ENCODE measurements around the gene HOXC9.

Gene HOXC9

DNA sequence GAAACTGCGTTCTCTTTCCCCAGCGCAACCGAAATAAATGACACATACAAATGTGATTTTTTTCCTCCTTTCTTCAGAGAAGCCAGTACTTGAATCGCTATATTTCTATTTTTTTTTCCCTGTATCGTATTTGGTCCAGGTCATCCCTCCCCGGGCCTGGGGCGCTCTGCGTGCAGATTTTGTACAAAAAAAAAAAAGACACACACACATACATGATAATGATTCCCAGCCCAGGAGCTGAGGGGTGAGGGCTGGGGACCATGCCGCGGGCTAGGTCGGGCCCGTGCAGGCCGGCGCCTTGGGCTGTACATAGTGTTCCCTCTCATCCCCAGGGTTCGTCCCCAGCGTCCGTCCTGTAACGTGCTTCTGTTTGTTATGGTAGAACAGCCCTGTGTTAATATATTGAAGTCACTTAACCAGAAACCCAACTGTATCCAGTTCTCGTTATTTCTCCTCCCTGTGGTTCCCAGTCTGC is 3.0 kb downstream of the HOXC9 start:
- no peak for DNase-seq

- no peak for DNase-seq
These were observed 3.7 kb downstream of the HOXC9 start for GRCh38 chr12:54003625-54004024.

- DNase-seq = no peak
These were observed 4.3 kb downstream of the HOXC9 start for GRCh38 chr12:54004063-54004840.

DNA sequence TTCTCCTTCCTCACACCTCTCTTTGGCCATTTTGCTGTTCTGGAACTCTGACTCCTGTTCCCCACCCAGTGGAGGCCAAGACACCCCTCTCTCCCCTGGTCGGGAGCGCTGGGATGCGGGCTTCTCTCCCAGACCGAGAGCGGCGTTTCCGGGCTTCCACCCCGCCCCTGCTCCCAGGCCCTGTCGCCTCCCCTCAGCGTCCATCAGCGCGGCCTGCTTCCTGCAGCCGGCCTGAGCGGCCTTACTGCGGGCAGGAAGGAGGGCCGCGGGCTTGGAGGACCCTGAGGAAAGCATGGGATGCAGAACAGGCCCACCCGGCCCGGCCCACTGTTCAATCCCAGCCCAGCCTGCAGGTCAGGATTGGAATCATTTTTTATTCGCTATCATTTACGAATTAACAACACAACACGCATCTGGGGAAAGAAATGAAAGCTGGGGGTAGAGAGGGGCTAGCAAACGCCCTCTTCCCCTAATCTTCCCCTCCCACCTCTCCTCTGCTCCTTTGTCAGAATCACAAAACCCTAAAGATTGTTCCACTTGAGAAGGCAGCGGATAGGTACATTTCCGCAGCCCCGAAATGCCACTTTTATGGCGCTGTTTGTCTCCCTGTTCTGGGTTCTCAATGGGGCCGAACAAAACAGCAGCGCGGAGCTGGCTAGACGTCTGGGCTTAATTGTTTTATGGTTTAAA is 5.0 kb downstream of the HOXC9 start:
- no peak for DNase-seq

DNA sequence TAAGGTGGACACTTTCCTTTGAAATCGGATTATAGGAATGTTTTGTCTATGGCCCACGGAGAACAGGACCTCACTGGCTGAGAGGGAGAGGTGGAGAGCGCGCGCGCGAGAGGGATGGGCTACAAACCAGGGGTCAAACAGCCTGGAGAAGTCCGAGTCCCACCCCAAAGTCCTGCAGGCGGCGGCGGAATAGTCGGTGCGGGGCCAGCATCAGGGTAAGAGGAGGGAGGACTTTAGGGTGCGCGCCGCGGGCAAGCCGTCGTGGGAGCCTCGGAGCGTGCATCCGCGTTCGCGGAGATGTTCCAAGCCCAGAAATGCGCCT is 5.5 kb downstream of the HOXC9 start:
- no peak for DNase-seq

DNA sequence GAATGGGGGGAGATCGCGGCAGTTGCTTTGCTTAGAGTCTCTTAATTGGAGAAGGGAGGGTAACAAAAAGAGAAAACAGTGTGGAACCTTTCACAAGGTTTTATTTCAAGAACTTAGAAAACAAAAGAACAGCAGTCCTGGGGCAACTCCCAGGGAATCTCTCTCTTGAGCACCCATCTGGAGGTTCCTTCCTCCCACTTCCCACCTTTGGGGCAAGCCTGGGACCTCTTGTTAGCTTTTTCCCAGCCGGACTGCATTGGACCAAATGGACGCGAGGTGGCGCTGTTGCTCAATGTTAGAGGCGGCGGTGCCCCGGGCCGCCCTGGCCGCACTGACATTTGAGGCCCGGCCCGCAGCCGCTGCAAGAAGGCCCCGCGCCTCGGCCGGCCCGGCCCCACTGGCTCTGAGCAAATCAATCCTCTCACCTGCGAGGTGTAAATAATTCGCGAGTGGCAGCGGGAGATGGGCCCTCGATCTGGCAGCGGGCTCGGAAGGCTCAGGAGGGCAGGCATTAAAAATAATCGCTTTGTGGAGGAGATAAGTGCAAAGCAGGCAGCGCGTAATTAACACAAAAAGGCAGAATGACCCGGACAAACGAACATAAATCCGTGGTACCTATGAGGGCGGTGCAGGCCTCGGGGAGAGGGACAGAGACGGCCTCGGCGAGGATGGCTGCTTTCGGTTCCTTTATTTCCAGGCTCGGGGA is 6.0 kb downstream of the HOXC9 start:
- DNase-seq = peak; percentile 80 to 84

DNA sequence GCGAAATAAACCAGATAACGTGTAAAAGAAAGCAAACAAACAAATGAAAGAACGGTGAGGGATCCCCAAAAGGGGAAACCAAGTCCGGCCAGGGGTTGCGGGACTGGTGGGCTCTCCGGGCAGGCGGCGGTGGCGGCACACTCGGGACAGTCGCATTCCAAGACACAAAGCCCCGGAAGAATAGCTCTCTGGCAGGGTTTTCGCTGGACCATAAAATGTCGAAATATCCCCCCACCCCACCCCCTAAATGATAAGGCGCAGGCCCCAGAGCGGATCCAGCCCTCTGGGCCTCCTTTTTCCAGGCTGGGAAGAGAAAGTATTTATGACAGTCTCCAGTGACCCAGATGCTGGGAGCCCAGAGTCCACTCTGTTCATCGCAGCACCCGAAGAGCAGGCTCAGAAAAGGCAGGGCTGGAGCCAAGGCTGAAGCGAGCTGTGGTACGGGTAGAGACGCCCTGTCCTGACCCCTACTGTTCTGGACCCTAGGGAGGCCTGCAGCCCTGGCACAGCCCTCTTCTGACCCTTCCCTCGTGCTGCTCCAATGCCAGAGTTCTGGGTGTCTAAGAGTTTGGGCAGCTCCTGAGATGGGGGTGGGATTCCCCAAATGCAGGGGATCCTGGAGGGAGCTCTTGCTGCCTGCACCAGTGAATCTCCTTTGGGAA is 6.7 kb downstream of the HOXC9 start:
- no peak for DNase-seq

- no peak for DNase-seq
These were observed 7.7 kb downstream of the HOXC9 start for GRCh38 chr12:54007538-54008259.

- no peak for DNase-seq
These were observed 8.2 kb downstream of the HOXC9 start for GRCh38 chr12:54008260-54008552.

GRCh38 chr12:54009171-54010052 is 9.5 kb downstream of the HOXC9 start:
- DNase-seq = no peak

- DNase-seq = no peak
These were observed 10.4 kb downstream of the HOXC9 start for GRCh38 chr12:54010053-54010971.

DNA sequence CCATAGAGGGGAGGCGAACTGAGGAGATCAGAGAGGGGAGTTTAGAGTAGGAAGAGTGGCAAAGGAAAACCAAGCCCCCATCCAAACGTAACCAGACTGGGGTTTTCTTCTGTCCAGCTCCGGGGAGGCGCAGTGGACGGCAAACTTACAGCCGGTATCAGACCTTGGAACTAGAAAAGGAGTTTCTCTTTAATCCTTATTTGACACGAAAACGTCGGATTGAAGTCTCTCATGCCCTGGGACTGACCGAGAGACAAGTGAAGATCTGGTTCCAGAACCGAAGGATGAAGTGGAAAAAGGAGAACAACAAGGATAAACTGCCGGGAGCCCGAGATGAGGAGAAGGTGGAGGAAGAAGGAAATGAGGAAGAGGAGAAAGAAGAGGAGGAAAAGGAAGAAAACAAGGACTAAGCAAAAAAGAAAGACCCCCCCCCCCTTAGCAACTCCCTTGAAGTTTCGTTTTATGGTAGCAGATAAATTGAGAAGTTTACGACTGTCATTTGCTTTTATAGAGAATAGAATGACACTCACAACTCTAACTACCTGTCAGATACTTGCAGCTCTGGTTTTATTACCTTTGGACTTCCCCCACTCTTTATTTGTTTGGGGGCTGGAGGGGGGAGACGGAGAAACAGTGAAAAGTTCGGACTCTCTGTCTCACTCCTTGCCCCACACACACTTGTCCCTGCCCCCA is 11.2 kb downstream of the HOXC9 start:
- no peak for DNase-seq

DNA sequence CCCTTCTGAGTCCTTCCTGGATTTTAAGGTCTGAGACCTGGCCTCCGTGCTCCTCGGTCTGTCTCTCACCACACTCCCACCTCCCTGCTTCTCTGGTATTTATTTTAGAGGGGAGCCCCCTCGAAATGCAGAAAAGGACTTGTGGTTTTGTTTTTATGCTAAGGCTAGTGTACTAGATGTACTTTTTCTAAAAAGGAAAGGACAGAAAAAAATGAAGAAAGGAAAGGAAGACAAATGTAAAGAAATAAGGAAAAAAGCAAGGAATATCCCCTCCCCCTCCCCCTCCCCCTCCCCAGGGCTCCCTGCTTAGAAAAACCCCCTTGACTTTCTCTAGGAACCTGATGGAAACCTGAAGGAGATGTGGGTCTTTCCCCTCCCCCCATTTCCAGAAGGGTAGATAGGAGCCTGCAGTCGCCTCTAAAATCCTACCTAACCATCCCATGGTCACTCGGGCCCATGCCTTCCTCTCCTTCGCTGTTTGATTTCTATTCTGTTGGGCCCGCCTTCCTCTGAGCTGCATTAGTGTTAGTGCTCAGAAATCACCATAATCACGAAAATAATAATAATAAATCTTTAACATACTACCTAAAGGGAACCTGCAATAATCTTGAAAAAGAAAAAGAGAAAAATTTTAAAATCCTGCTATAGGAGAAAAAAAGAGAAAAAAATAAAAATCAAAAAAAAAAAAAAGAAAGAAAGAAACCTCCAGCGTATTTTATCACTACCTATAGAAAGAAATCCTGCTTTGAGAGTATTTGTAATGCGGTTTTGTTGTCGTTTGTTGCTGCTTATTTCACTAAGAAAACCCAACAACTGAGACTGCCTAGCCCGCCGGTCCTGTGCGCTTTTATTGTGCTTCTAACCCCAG is 11.9 kb downstream of the HOXC9 start:
- DNase-seq = no peak

- no peak for DNase-seq
These were observed 12.9 kb downstream of the HOXC9 start for GRCh38 chr12:54012631-54013409.

DNA sequence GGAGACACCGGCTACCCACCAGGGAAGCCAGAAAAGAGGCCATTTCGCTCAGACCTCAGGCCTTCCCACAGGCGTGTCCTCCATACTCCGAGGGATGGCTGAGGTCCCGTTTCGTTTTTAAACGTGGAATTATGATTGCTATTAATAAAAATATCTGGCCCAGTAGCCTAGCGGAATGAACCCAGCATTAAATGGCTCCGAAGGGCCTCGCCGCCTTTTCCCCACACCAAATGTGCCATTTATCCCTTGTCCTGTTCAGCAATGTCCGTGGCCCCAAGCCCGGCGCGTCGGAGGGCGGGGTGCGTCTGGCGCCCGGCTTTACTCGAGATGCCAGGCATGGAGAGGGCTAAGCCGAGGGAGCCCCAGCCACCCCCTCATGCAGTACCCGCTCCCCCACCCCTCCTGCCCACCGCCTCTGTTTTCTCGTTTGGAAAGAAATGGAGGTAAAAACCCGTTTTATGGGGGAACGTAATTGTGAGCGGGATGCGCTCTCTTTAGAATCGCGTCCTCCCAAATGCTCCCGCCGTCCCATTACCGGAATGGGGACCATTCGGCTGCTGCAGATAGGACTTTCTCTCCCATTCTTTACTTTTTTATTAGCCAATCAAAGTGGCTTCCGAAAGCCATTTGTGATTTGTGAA is 14.5 kb downstream of the HOXC9 start:
- no peak for DNase-seq

- DNase-seq = no peak
These were observed 15.3 kb downstream of the HOXC9 start for GRCh38 chr12:54015018-54015931.

- DNase-seq = no peak
These were observed 16.1 kb downstream of the HOXC9 start for GRCh38 chr12:54016051-54016450.
